Loucy (cell line): ENCODE data around the gene GJB1.

Experiments
- H2AFZ ChIP-seq: fragments of 200-600 bp; sonication (generic); 2 replicates; pipeline ENCODE4 v1.6.0; 2016; ENCODE audit warnings: antibody characterized with exemption, mild to moderate bottlenecking, low read length, moderate library complexity
- H3F3A ChIP-seq: fragments of 200-600 bp; 2 replicates; pipeline ENCODE4 v1.6.0; 2016; ENCODE audit warnings: antibody characterized with exemption, low read depth, mild to moderate bottlenecking
- H3K27me3 ChIP-seq: fragments of 200-600 bp; sonication (generic); 2 replicates; pipeline ENCODE4 v1.6.1; 2014; ENCODE audit warnings: low read length, mild to moderate bottlenecking; ENCODE audit not compliant: insufficient read depth, poor library complexity, severe bottlenecking
- H3K36me3 ChIP-seq: fragments of 200-600 bp; sonication (generic); 2 replicates; pipeline ENCODE4 v1.6.1; 2016; ENCODE audit warnings: low read length; ENCODE audit not compliant: insufficient read depth
- H3K4me1 ChIP-seq: fragments of 200-600 bp; sonication (generic); 2 replicates; pipeline ENCODE4 v1.5.1; 2014; ENCODE audit warnings: low read length, mild to moderate bottlenecking; ENCODE audit not compliant: insufficient read depth, poor library complexity, severe bottlenecking
- H3K4me2 ChIP-seq: fragments of 200-600 bp; sonication (generic); 2 replicates; pipeline ENCODE4 v1.6.0; 2014; ENCODE audit warnings: antibody characterized with exemption, low read length, low read depth, mild to moderate bottlenecking; ENCODE audit not compliant: poor library complexity, severe bottlenecking
- H3K4me3 ChIP-seq: fragments of 200-600 bp; sonication (generic); 2 replicates; pipeline ENCODE4 v1.5.1; 2014; ENCODE audit warnings: low read length, mild to moderate bottlenecking, mixed read lengths; ENCODE audit not compliant: poor library complexity, severe bottlenecking
- H3K79me2 ChIP-seq: fragments of 200-600 bp; sonication (generic); 2 replicates; pipeline ENCODE4 v1.6.1; 2014; ENCODE audit warnings: low read length; ENCODE audit not compliant: insufficient read depth
- H3K9ac ChIP-seq: fragments of 200-600 bp; sonication (generic); 2 replicates; pipeline ENCODE4 v1.6.0; 2014; ENCODE audit warnings: mild to moderate bottlenecking, low read depth, low read length, moderate library complexity; ENCODE audit not compliant: poor library complexity, severe bottlenecking
- H3K9me2 ChIP-seq: fragments of 200-600 bp; sonication (generic); replicated peaks from 2 replicates; pipeline ENCODE4 v1.6.1; 2016; ENCODE audit warnings: low read depth, low read length, mixed read lengths
- H3K9me3 ChIP-seq: fragments of 200-600 bp; sonication (generic); 2 replicates; pipeline ENCODE4 v1.6.1; 2014; ENCODE audit warnings: mild to moderate bottlenecking, antibody characterized with exemption, low read length, low read depth; ENCODE audit not compliant: insufficient read depth
- H4K20me1 ChIP-seq: fragments of 200-600 bp; sonication (generic); 2 replicates; pipeline ENCODE4 v1.6.0; 2014; ENCODE audit warnings: antibody characterized with exemption, low read length, mild to moderate bottlenecking; ENCODE audit not compliant: insufficient read depth, poor library complexity, severe bottlenecking
- CTCF ChIP-seq: fragments of 200-600 bp; sonication (generic); conservative IDR thresholded peaks from 2 replicates; pipeline ENCODE4 v1.5.1; 2014; ENCODE audit warnings: mild to moderate bottlenecking, antibody characterized with exemption, low read length
- EZH2phosphoT487 ChIP-seq: fragments of 200-600 bp; IDR thresholded peaks from 2 replicates; pipeline ENCODE4 v1.6.1; 2018; ENCODE audit warnings: antibody characterized with exemption, mild to moderate bottlenecking, moderate library complexity, borderline replicate concordance

GJB1 gene

GRCh38 chrX:71199252-71200008 lies 23.6 kb upstream of the GJB1 start:
- no peak overlapping the region for H3K9ac ChIP-seq
- no peaks in the 10 kb centered on the region for H3K79me2 ChIP-seq
- H3K9me3 ChIP-seq = no peaks in the 10 kb centered on the region
- no peaks in the 10 kb centered on the region for H3K36me3 ChIP-seq
- no peaks in the 10 kb centered on the region for H3F3A ChIP-seq
- H3K4me2 ChIP-seq = no peak overlapping the region
- H3K9me2 ChIP-seq = no peaks in the 10 kb centered on the region
- no peak overlapping the region for H2AFZ ChIP-seq
- no peaks in the 10 kb centered on the region for H4K20me1 ChIP-seq
- no peaks in the 10 kb centered on the region for H3K27me3 ChIP-seq
- no peak for TF ChIP-seq CTCF
- TF ChIP-seq EZH2phosphoT487 = no peak
- H3K4me1 ChIP-seq = peaks cover 19% of the 10 kb centered on the region
- H3K4me3 ChIP-seq = no peak overlapping the region

GRCh38 chrX:71210816-71211215 lies 12.2 kb upstream of the GJB1 start:
- no peak for TF ChIP-seq CTCF
- TF ChIP-seq EZH2phosphoT487 = no peak
- Histone ChIP-seq H3F3A (no peaks in the 10 kb centered on the region), H3K9ac (no peak overlapping the region), H3K27me3 (no peaks in the 10 kb centered on the region), H4K20me1 (no peaks in the 10 kb centered on the region), H3K36me3 (no peaks in the 10 kb centered on the region), H3K9me2 (no peaks in the 10 kb centered on the region), H3K4me3 (no peak overlapping the region), H3K4me1 (no peaks in the 10 kb centered on the region), H3K9me3 (no peaks in the 10 kb centered on the region), H3K4me2 (no peak overlapping the region), H3K79me2 (no peaks in the 10 kb centered on the region), H2AFZ (no peak overlapping the region)

GRCh38 chrX:71212536-71212935 lies 10.5 kb upstream of the GJB1 start:
- H3K9me2 ChIP-seq = no peaks in the 10 kb centered on the region
- no peaks in the 10 kb centered on the region for H3K27me3 ChIP-seq
- no peaks in the 10 kb centered on the region for H4K20me1 ChIP-seq
- H3F3A ChIP-seq = no peaks in the 10 kb centered on the region
- no peak overlapping the region for H3K4me3 ChIP-seq
- H3K36me3 ChIP-seq = no peaks in the 10 kb centered on the region
- H3K4me1 ChIP-seq = peaks cover 4% of the 10 kb centered on the region
- H2AFZ ChIP-seq = no peak overlapping the region
- H3K79me2 ChIP-seq = no peaks in the 10 kb centered on the region
- H3K4me2 ChIP-seq = no peak overlapping the region
- H3K9ac ChIP-seq = no peak overlapping the region
- TF ChIP-seq EZH2phosphoT487 (no peak), CTCF (no peak)
- H3K9me3 ChIP-seq = no peaks in the 10 kb centered on the region
